GM23338 (cell line): Measurements from ENCODE around the gene FRMPD1.

Source experiments
- CREB1 ChIP-seq: fragments of 250-450 bp; sonication (Bioruptor Pico); IDR thresholded peaks from 2 replicates; pipeline ENCODE4 v1.5.0; 2020; ENCODE audit warnings: low read depth, mild to moderate bottlenecking, moderate library complexity
- ETS1 ChIP-seq: IDR thresholded peaks from 2 replicates; pipeline ENCODE4 v1.6.1; 2016; ENCODE audit warnings: antibody characterized with exemption
- EZH2 ChIP-seq: fragments of 200-600 bp; sonication (generic); IDR thresholded peaks from one replicate; pipeline ENCODE4 v1.8.0; 2017; ENCODE audit warnings: antibody characterized with exemption, mild to moderate bottlenecking, low read depth; ENCODE audit not compliant: unreplicated experiment
- EZH2phosphoT487 ChIP-seq: fragments of 200-600 bp; sonication (generic); IDR thresholded peaks from one replicate; pipeline ENCODE4 v1.8.1; 2018; ENCODE audit warnings: antibody characterized with exemption; ENCODE audit not compliant: unreplicated experiment
- JUNB ChIP-seq: IDR thresholded peaks from one replicate; pipeline ENCODE4 v1.6.1; 2016; ENCODE audit warnings: antibody characterized with exemption; ENCODE audit not compliant: unreplicated experiment
- NANOG ChIP-seq: IDR thresholded peaks from 2 replicates; pipeline ENCODE4 v1.6.1; 2016; ENCODE audit warnings: antibody characterized with exemption, borderline replicate concordance
- POLR2AphosphoS5 ChIP-seq: IDR thresholded peaks from 2 replicates; pipeline ENCODE4 v1.6.1; 2016; ENCODE audit warnings: antibody characterized with exemption, low read depth
- STAT1 ChIP-seq: IDR thresholded peaks from one replicate; pipeline ENCODE4 v1.6.1; 2016; ENCODE audit warnings: antibody characterized with exemption; ENCODE audit not compliant: unreplicated experiment
- ZNF114 ChIP-seq: fragments of 250-450 bp; sonication (Bioruptor Pico); IDR thresholded peaks from 2 replicates; pipeline ENCODE4 v1.5.0; 2020; ENCODE audit warnings: mild to moderate bottlenecking, moderate library complexity
- TF ChIP-seq, protein P1 (sequence below), 2 experiments: fragments of 200-600 bp in 1 of 2; sonication (generic) in 1 of 2; conservative IDR thresholded peaks; 2 replicates each; pipeline versions ENCODE4 v1.5.1 to v1.6.1; 2016 to 2017; ENCODE audit warnings: antibody characterized with exemption in 2 of 2, low read depth in 2 of 2, mild to moderate bottlenecking in 2 of 2, moderate library complexity in 1 of 2
- TF ChIP-seq, protein P2 (sequence below): IDR thresholded peaks from one replicate; pipeline ENCODE4 v1.6.1; 2018; ENCODE audit warnings: antibody characterized with exemption; ENCODE audit not compliant: unreplicated experiment
- TF ChIP-seq, protein P3 (sequence below): fragments of 250-450 bp; sonication (Bioruptor Pico); IDR thresholded peaks from 2 replicates; pipeline ENCODE4 v1.5.0; 2020; ENCODE audit warnings: mild to moderate bottlenecking, moderate library complexity

GRCh38 chr9:37640246-37640645, 10.5 kb upstream of the FRMPD1 start:
- TF ChIP-seq CREB1 (CRISPR knock-in tag) (no peak), ETS1 (no peak), EZH2 (no peak), STAT1 (no peak), POLR2AphosphoS5 (no peak), EZH2phosphoT487 (no peak), JUNB (no peak), NANOG (no peak), ZNF114 (CRISPR knock-in tag) (no peak)
- TF ChIP-seq, protein P1, sequence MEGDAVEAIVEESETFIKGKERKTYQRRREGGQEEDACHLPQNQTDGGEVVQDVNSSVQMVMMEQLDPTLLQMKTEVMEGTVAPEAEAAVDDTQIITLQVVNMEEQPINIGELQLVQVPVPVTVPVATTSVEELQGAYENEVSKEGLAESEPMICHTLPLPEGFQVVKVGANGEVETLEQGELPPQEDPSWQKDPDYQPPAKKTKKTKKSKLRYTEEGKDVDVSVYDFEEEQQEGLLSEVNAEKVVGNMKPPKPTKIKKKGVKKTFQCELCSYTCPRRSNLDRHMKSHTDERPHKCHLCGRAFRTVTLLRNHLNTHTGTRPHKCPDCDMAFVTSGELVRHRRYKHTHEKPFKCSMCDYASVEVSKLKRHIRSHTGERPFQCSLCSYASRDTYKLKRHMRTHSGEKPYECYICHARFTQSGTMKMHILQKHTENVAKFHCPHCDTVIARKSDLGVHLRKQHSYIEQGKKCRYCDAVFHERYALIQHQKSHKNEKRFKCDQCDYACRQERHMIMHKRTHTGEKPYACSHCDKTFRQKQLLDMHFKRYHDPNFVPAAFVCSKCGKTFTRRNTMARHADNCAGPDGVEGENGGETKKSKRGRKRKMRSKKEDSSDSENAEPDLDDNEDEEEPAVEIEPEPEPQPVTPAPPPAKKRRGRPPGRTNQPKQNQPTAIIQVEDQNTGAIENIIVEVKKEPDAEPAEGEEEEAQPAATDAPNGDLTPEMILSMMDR (conservative IDR thresholded peaks at IDR 0.05; ENCODE audit: low read depth in 2 of 2) = no peak
- TF ChIP-seq, protein P2, sequence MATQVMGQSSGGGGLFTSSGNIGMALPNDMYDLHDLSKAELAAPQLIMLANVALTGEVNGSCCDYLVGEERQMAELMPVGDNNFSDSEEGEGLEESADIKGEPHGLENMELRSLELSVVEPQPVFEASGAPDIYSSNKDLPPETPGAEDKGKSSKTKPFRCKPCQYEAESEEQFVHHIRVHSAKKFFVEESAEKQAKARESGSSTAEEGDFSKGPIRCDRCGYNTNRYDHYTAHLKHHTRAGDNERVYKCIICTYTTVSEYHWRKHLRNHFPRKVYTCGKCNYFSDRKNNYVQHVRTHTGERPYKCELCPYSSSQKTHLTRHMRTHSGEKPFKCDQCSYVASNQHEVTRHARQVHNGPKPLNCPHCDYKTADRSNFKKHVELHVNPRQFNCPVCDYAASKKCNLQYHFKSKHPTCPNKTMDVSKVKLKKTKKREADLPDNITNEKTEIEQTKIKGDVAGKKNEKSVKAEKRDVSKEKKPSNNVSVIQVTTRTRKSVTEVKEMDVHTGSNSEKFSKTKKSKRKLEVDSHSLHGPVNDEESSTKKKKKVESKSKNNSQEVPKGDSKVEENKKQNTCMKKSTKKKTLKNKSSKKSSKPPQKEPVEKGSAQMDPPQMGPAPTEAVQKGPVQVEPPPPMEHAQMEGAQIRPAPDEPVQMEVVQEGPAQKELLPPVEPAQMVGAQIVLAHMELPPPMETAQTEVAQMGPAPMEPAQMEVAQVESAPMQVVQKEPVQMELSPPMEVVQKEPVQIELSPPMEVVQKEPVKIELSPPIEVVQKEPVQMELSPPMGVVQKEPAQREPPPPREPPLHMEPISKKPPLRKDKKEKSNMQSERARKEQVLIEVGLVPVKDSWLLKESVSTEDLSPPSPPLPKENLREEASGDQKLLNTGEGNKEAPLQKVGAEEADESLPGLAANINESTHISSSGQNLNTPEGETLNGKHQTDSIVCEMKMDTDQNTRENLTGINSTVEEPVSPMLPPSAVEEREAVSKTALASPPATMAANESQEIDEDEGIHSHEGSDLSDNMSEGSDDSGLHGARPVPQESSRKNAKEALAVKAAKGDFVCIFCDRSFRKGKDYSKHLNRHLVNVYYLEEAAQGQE = no peak
- TF ChIP-seq, protein P3, sequence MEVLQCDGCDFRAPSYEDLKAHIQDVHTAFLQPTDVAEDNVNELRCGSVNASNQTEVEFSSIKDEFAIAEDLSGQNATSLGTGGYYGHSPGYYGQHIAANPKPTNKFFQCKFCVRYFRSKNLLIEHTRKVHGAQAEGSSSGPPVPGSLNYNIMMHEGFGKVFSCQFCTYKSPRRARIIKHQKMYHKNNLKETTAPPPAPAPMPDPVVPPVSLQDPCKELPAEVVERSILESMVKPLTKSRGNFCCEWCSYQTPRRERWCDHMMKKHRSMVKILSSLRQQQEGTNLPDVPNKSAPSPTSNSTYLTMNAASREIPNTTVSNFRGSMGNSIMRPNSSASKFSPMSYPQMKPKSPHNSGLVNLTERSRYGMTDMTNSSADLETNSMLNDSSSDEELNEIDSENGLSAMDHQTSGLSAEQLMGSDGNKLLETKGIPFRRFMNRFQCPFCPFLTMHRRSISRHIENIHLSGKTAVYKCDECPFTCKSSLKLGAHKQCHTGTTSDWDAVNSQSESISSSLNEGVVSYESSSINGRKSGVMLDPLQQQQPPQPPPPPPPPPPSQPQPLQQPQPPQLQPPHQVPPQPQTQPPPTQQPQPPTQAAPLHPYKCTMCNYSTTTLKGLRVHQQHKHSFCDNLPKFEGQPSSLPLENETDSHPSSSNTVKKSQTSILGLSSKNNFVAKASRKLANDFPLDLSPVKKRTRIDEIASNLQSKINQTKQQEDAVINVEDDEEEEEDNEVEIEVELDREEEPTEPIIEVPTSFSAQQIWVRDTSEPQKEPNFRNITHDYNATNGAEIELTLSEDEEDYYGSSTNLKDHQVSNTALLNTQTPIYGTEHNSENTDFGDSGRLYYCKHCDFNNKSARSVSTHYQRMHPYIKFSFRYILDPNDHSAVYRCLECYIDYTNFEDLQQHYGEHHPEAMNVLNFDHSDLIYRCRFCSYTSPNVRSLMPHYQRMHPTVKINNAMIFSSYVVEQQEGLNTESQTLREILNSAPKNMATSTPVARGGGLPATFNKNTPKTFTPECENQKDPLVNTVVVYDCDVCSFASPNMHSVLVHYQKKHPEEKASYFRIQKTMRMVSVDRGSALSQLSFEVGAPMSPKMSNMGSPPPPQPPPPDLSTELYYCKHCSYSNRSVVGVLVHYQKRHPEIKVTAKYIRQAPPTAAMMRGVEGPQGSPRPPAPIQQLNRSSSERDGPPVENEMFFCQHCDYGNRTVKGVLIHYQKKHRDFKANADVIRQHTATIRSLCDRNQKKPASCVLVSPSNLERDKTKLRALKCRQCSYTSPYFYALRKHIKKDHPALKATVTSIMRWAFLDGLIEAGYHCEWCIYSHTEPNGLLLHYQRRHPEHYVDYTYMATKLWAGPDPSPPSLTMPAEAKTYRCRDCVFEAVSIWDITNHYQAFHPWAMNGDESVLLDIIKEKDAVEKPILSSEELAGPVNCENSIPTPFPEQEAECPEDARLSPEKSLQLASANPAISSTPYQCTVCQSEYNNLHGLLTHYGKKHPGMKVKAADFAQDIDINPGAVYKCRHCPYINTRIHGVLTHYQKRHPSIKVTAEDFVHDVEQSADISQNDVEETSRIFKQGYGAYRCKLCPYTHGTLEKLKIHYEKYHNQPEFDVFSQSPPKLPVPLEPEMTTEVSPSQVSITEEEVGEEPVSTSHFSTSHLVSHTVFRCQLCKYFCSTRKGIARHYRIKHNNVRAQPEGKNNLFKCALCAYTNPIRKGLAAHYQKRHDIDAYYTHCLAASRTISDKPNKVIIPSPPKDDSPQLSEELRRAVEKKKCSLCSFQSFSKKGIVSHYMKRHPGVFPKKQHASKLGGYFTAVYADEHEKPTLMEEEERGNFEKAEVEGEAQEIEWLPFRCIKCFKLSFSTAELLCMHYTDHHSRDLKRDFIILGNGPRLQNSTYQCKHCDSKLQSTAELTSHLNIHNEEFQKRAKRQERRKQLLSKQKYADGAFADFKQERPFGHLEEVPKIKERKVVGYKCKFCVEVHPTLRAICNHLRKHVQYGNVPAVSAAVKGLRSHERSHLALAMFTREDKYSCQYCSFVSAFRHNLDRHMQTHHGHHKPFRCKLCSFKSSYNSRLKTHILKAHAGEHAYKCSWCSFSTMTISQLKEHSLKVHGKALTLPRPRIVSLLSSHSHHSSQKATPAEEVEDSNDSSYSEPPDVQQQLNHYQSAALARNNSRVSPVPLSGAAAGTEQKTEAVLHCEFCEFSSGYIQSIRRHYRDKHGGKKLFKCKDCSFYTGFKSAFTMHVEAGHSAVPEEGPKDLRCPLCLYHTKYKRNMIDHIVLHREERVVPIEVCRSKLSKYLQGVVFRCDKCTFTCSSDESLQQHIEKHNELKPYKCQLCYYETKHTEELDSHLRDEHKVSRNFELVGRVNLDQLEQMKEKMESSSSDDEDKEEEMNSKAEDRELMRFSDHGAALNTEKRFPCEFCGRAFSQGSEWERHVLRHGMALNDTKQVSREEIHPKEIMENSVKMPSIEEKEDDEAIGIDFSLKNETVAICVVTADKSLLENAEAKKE (CRISPR knock-in tag) = no peak
